Fibroblast of skin of right quadriceps (primary cell): Measurements from ENCODE around the gene RAD18.

Experiments
- DNase-seq: peaks from one replicate; pipeline ENCODE4 v3.0.0-alpha.2; 2013

Gene RAD18

GRCh38 chr3:8962226-8962861 is 928 bp downstream of the RAD18 start:
- DNase-seq = no peak

DNA sequence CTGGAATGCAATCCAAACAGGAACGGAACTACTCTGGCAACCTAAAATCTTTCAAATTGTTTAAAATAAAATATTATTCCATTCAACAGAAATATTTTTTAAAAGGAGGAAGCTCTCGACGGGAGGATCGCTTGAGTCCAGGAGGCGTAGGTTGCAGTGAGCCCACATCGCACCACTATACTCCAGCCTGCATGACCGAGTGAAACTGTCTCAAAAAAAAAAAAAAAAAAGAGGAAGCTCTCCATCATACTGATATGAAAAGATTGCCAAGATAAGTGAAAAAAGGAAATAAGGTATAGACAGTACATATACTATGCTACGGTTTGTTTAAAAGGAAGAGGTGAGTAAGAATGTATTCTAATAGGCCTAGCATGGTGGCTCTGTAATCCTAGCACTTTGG is 3.6 kb downstream of the RAD18 start:
- no peak for DNase-seq

DNA sequence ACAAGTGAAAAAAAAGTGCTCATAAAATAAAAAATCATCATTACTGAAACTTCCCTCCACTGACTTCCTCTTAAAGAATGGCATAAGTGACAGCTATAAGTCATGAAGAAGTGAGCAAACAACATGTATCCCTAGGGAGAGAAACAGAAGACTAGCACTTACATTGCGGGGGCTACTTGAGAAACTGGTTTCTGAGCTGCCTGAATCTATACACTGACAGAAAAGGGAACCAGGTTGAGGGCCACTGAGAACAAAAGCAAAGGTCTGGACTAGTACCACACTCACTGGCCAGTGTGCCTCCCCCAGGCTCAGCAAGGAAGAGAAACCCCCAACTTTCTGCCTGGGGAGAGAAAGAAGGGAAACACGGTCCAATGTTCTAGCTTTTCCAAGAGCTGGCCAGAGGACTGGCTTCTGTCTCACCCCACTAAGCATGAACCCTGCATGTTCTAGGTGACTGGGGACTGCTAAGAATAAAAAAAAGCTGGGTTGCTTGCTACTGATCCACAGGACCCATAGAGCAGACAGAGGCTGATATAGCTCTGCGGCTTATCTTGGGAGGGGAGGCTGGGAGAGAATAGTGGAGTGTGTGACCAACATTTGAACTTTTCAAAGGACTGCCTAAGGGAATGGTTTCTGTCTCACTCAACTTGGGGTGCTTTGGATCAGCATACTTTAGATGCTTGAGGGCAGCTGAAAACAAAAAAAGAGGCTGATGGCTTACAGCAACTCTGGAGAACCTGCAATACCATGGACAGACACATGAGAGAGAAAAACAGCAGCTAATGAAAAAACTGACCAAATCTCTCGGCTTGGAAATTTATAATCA is 8.1 kb downstream of the RAD18 start:
- DNase-seq = peak; percentile 74

DNA sequence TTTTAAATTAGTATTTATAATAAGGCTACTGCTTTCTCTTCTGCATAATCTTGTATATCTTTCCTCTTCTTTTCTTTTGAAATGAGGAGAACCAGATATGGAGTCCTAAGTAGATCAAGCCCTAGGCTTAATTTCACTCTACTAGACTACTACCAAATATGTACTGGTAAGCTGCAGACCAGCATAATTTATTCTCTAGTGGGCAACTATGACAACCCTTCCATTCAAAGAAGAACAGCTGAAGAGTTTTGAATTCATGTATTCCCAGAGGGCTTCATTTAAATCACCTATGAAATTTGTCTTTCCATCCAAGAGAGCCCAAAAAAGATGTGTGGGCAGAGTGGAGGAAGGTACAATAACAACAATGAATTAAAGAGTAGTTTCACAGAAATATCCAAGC is 10.0 kb downstream of the RAD18 start:
- no peak for DNase-seq

DNA sequence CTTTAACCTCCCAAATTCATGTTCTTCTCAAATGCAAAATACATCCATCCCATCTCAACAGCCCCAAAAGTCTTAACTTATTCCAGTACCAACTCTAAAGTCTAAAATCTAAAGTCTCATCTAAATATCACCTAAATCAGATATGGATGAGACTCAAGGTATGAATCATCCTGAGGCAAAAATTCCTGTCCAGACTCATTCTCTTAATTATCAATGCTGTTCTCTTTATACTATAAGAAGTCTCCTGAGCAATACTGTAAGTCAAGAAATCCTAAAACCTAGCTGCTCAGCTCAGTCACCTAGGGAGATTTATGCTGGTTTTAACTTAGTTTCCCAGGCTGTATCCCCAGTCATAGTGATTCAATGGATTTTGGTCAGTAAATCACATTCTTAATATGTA is 11.1 kb downstream of the RAD18 start:
- no peak for DNase-seq

DNA sequence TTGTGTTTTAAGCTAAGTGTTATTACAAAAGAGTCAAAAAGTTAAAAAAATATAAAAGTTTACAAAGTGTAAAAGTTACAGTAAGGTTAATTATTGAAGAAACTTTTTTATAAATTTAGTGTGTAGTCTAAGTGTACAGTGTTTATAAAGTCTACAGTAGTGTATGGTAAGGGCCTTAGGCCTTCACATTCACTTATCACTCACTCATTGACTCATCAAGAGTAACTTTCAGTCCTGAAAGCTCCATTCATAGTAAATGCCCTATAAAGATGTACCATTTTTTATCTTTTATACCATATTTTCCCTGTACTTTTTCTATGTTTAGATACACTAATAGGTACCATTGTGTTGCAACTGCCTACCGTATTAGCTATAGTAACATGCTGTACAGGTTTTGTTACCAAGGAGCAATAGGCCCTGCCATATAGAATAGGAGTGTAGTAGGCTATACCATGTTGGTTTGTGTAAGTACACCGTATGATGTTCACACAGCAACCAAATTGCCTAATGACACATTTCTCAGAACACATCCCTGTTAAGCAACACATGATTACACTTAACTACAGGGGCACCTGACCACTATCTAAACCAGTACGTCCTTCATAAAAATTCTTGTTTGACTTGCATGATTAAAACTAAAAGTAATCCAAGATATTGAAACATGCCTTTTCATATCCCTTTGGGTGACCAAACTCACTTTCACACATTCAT is 17.2 kb downstream of the RAD18 start:
- no peak for DNase-seq

GRCh38 chr3:8942746-8943488 is 20.4 kb downstream of the RAD18 start:
- DNase-seq = no peak

GRCh38 chr3:8942115-8942514 is 21.2 kb downstream of the RAD18 start:
- no peak for DNase-seq

DNA sequence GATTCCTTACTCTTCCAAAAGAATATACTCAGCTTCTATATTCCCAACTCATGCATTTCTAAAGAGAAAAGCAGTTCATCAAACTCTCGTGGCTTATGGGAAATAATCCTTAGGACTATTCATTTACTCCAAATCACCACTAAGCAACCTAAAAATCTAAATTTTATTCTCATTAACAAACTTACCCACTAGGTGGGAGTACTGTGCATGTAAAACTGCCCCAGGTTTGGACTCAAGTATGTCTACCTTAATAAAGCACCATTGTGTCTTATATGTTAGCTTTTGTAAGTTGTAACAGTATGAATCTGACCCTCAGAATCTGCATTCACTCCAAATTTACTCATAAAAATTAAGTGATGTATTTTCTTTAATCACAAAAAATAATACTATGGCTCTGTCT is 25.3 kb downstream of the RAD18 start:
- peak; percentile 50 for DNase-seq

DNA sequence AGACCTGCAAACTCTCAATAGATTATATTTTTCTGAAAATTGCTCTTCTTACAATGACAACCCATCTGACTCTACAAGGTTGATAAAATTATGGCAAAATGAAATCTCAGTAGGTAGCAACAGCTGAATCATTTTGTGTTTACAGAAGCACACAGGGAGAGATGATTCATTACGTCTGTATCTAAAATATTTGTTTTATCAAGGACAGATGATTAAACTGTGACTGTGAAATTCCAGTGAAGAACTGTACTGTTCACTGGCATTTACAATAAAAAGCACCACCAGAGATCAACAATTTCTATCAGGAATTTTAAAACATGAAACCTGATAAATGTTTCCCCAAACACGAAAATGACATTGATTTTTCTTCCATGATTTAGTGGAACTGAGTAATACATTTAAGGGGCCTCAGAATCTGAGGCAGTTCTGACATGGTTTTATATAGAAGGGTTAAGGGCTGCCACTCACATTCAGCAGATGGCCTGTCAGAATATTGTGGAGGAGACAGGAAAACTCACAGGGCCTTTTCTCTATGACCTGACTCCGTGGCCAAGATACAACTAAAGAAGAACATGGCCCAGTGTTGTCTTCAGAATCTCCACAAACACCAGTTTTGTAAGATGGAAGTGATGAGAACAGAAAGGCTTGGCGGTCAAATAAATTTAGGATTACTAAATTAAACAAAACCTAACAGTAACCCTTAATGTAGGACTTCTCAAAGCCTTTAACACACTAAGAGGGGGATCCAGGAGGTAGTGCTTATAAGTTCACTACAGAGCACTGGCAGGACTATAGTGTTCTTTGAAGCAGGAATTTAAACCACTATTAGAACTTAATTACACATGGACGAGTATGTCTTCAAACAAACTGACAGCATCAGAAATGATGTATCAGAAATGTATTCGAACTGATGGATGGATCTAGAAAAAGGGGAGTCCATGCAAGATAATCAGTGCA is 25.9 kb downstream of the RAD18 start:
- DNase-seq = peak; percentile 88

GRCh38 chr3:8932507-8932906 is 30.8 kb downstream of the RAD18 start:
- no peak for DNase-seq

DNA sequence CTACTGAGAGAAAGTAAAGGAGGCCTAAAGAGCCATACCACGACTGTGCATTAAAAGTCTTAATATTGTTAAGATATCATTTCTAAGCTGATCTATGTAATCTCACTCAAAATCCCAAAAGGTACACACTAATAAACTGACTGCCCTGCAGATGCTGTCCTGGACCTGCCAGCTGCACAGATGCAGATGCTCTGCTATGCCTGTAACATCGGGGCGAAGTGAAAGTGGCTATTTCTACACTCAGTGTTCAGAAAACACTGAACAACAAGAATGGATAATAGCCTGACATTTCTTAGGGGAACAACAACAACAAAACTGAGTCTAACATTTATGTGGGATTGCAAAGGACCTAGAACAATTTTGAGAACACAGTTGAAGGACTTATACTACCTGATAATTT is 31.9 kb downstream of the RAD18 start:
- DNase-seq = no peak

- DNase-seq = no peak
These were observed 33.4 kb downstream of the RAD18 start for GRCh38 chr3:8929860-8930259.

GRCh38 chr3:8914491-8914890 is 48.8 kb downstream of the RAD18 start:
- DNase-seq = peak; percentile 21

DNA sequence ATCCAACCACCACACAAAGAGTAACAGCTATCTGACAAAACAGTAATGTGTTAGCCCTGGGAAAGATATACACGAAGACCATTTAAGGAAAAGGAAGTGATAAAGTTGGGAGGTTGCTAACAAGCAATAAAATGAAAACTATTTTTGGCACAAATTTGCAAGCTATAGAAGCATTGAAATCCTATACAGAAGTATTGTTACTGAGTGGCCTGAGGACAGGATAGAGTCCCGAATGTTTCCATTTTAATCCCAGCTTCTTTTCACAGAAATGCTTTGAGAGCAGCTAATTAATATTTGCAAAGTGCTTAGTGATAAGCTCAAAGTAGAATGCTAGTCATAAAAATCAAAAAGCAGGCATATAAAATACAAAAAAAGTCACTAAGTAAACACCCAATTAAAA is 51.5 kb downstream of the RAD18 start:
- peak; percentile 28 for DNase-seq

DNA sequence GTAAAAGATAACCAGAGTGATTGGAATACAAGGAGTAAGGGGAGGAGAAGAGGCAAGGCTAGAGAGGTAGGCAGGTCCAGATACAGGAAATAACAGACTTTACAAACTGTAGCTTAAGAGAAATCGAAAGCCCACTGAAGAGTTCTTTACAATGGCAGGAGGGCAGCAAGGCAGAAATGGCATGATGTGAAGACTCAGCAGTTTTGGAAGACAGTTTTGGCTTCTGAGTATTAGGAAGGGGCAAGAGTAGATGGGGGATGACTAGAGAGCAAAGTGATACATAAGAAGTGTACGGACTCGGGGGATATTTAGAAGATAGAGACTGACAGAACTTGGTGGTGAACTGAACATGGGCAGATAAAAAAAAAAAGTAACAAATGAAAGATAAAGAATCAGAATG is 54.1 kb downstream of the RAD18 start:
- no peak for DNase-seq

GRCh38 chr3:8903191-8903590 is 60.1 kb downstream of the RAD18 start:
- DNase-seq = no peak

DNA sequence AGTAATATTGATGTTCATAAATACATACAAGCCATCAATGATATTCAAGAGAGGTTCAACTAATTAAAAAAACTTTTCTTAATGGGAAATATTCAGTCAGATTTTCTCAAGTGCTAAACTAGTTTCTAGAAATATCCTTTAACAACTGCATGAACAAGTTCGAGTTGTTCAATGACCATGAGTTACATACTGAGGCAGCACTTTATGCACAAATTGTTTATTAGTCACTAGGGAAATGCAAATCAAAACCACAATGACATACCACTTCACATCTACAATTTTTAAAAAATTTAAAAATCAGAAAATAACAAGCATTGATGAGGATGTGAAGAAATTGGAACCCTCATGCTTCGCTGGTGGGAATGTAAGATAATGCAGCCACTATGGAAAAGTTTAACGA is 62.4 kb downstream of the RAD18 start:
- DNase-seq = no peak

GRCh38 chr3:8899876-8900460 is 63.3 kb downstream of the RAD18 start:
- peak; percentile 63 for DNase-seq

- DNase-seq = no peak
These were observed 67.4 kb downstream of the RAD18 start for GRCh38 chr3:8895829-8896228.

DNA sequence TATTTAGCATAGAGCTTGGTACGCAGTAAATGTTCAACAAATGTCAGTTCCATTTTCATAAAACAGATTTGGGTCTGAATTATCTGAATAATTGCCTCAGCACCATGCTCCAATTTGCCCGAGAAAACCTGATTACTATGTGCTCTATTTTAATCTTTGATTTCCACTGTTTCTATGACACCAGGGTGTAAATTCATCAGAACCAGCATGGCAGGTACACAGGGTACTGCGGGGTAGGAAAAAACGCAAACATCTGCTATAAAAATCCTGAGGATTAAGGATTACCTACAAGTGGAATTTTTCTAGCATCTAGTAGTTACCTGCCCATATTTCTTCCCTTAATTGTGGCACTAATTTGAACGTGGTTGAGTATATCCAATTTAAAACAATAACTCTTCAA is 70.3 kb downstream of the RAD18 start:
- no peak for DNase-seq

- DNase-seq = peak; percentile 89
These were observed 71.5 kb downstream of the RAD18 start for GRCh38 chr3:8891774-8892173.
